HG03280 (cell line): ENCODE measurements around the gene SYTL3.

Experiments used
- ATAC-seq: cut with Tn5 transposase; IDR thresholded peaks from one replicate; pipeline ENCODE4 v1.9.1; 2021; ENCODE audit warnings: mild to moderate bottlenecking, moderate library complexity; ENCODE audit not compliant: unreplicated experiment

Gene SYTL3

DNA sequence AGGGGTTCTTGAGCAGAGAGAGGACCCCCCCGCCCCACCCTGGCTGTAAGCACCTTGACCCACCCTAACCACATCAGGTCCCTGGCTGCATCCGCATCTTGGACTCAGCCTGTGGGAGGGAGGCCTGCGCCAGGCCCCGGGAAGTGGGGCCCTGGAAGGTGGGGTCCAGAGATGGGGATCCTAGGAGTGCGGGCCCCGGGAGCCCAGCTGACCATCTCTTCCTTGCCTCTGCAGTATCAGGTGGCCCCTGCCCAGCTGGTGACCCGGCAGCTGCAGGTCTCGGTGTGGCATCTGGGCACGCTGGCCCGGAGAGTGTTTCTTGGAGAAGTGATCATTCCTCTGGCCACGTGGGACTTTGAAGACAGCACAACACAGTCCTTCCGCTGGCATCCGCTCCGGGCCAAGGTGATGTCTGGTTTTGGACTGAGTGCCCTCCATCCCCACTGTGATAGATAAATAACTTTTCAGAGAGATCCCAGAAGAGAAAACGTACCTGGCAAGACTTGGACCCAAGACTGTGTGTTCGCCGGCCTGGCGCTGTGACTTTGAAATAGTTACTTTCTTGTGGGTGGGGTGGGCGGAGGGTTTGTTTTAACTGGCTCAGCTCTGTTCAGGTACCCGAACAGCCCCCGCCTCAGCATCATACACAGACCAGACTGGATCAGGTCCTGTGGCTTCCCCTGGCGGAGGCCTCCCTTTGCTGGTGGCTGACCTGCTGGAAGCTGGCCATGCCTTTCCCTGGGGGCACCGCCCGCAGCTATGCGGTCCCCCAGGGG lies 107.3 kb downstream of the SYTL3 start:
- ATAC-seq = no peak

GRCh38 chr6:158757753-158758090 lies 107.9 kb downstream of the SYTL3 start:
- ATAC-seq = no peak

DNA sequence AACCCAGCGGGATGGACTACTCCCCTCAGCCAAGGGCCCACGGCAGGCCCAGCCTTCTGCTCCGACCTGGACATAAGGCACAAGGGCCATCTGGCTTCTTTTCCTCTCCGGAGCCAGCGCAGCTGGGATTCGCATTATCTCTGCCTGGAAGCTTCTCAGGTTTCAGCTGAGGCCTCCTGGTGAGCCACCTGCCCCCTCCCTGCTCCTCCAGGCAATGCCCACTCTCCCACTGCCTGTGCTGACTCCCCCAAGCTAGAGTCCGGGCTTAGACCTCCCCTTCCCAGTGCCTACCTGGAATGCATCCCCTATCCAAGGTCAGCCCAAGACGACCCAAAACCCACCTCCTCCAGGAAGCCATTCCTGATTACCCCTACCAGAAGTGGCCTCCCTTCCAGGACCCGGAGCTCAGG lies 108.6 kb downstream of the SYTL3 start:
- ATAC-seq = no peak

GRCh38 chr6:158758941-158759479 lies 109.2 kb downstream of the SYTL3 start:
- ATAC-seq = no peak

- no peak for ATAC-seq
Measured at GRCh38 chr6:158759966-158760617, 110.2 kb downstream of the SYTL3 start.

GRCh38 chr6:158760618-158761250 lies 110.9 kb downstream of the SYTL3 start:
- no peak for ATAC-seq

GRCh38 chr6:158761746-158762145 lies 111.9 kb downstream of the SYTL3 start:
- ATAC-seq = no peak

DNA sequence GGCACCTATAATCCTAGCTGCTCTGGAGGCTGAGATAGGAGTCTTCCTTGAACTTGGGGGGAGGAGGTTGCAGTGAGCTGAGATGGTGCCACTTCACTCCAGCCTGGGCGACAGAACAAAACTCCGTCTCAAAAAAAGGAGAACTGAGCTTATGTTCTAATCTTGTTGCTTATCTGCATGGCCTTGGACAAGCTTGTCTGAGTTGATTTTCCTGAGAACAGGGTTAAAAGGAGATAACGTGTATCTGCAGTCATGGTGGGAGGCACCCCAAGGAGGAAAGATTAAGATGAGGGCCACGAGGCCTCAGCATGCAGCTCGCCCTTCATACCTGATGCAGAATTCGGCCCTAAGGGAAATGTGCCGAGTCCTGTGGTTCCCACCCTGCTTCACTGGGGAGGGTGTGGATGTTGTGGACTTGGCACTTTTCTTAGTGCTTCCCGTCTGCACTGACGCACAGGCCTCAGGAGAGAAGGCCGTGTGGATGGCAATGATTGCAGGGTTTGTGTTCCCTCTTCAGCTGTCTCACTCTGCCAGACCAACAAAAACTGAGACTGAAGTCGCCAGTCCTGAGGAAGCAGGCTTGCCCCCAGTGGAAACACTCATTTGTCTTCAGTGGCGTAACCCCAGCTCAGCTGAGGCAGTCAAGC lies 113.1 kb downstream of the SYTL3 start:
- no peak for ATAC-seq

GRCh38 chr6:158763434-158764182 lies 113.8 kb downstream of the SYTL3 start:
- no peak for ATAC-seq

DNA sequence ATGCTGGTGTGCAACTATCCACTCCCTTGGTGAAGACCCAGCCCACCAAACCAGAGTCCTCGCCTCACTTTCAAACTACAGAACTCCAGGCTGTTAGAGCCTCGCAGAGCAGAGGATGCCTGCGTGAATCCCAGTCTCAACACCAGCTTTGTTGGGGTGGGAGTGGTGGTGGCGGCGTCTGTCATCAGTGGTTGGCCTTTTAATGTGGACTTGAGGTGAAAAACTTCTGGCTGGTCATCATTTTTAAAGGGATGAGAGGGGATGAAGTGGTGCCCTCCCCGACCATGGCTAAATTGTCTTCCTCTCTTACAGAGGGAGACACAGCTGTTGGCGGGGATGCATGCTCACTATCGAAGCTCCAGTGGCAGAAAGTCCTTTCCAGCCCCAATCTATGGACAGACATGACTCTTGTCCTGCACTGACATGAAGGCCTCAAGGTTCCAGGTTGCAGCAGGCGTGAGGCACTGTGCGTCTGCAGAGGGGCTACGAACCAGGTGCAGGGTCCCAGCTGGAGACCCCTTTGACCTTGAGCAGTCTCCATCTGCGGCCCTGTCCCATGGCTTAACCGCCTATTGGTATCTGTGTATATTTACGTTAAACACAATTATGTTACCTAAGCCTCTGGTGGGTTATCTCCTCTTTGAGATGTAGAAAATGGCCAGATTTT lies 114.5 kb downstream of the SYTL3 start:
- ATAC-seq = no peak

GRCh38 chr6:158764926-158765325 lies 115.1 kb downstream of the SYTL3 start:
- ATAC-seq = no peak

DNA sequence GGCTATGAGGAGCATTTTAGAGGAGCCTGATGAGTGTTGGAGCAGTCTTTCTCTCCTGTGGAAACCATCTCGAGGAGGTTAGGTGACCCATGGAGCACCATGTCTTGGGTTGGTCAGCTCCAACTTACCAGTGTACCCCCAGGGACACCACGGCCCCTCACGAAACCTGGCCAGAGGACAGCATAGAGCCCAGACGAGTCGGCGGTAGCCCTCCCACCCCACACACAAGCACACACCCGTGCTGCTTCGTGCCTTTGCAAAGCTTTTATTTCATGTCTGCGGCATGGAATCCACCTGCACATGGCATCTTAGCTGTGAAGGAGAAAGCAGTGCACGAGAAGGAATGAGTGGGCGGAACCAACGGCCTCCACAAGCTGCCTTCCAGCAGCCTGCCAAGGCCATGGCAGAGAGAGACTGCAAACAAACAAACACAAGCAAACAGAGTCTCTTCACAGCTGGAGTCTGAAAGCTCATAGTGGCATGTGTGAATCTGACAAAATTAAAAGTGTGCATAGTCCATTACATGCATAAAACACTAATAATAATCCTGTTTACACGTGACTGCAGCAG lies 115.7 kb downstream of the SYTL3 start:
- ATAC-seq = no peak

- no peak for ATAC-seq
Measured at GRCh38 chr6:158766621-158767455, 117.0 kb downstream of the SYTL3 start.

- ATAC-seq = no peak
Measured at GRCh38 chr6:158767709-158768108, 117.9 kb downstream of the SYTL3 start.

DNA sequence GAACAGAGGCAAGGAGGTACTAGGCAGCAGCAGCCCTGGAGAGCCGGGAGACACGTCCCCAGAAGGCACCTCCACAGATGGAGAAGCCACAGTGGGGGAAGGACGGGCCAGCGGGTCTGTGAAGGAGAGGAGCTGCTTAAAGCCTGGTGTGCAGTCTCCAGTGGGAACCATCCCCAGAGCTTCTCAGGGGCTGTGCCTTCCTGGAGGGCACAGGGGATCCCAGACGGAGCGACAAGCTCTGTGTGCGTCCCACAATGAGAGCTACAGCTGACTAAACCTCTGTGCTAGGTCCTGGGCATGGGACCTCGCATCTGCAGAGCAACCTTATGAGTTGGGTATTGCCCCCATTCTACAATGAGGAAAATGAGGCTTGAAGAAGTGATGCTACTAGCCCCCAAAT lies 118.6 kb downstream of the SYTL3 start:
- ATAC-seq = no peak

- no peak for ATAC-seq
Measured at GRCh38 chr6:158769234-158769770, 119.4 kb downstream of the SYTL3 start.

GRCh38 chr6:158769771-158770432 lies 120.0 kb downstream of the SYTL3 start:
- no peak for ATAC-seq
